Activated CD4-positive, alpha-beta T cell treated with anti-CD3 and anti-CD28 coated beads, Interleukin-2, amount 50 U/mL, for 48 hours (primary cell): ENCODE measurements around the gene CDCP2.

Experiments used
- DNase-seq, 2 experiments: peaks; one replicate each; pipeline ENCODE4 v3.0.0-alpha.2; 2020

The CDCP2 gene

DNA sequence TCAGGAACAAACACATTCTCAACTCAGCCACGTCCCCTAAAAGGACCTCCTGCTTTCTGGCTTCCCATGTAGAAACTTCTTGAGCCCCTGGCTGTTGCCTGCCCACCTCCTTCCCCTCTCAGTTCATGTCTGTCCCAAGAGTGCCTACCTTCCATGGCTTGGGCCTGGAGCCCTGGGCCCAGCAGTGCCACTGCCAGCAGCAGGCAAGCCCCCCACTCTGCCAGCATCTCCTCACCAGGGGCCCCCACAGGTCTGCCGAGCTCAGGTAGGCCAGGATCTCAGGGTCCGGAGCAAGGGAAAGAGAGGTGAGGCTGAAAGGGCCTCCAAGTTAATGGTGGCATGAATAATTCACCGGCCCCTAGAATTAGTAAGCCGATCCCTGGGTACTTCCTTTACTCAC lies at the start of gene CDCP2:
Gene CDCP2 (minus strand): TSS at position 305 of the 400 bp plus-strand sequence. CDS start 78 bp downstream, at position 227.
- no peak for DNase-seq

DNA sequence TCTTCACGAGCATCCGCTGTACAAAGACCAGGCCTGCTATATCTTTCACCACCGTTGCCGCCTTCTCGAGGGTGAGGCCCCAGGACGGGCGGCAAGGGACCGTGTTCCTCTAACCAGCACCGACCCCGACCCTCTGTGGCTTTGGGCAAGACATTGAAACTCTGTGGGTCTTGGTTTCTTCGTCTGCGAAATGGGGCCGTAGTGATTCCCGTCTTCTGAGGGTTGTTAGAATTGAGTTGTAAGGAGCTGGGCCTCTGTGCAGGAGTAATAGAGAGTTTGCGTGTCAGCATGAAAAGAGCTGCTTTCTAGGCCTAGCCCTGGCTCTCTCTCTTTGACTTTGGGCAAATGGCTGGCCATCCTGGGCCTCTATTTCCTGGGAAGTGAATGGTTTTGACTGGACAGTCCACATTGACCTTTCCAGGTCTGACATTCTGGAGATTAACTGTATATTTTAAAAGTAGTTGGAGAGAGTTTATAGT lies 47.8 kb upstream of the CDCP2 start:
- DNase-seq: no peak

DNA sequence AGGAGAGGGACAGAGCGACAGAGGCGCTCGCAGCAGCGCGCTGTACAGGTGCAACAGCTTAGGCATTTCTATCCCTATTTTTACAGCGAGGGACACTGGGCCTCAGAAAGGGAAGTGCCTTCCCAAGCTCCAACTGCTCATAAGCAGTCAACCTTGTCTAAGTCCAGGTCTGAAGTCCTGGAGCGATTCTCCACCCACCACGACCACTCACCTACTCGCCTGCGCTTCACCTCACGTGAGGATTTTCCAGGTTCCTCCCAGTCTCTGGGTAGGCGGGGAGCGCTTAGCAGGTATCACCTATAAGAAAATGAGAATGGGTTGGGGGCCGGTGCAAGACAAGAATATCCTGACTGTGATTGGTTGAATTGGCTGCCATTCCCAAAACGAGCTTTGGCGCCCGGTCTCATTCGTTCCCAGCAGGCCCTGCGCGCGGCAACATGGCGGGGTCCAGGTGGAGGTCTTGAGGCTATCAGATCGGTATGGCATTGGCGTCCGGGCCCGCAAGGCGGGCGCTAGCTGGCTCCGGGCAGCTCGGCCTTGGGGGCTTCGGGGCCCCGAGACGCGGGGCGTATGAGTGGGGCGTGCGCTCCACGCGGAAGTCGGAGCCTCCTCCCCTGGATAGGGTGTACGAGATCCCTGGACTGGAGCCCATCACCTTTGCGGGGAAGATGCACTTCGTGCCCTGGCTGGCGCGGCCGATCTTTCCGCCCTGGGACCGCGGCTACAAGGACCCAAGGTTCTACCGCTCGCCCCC lies 47.1 kb upstream of the CDCP2 start, which contains the start of the genes CYB5RL and MRPL37:
Gene CYB5RL (minus strand): TSS at position 266 of the 754 bp plus-strand sequence. CDS start 4,414 bp downstream, outside the sequence.
Gene MRPL37 (plus strand): TSS at position 403 of the 754 bp plus-strand sequence. CDS start 77 bp downstream, at position 480.
- peak; percentile 88 to 91 for DNase-seq

GRCh38 chr1:54199151-54199764 lies 46.5 kb upstream of the CDCP2 start:
- DNase-seq: no peak

GRCh38 chr1:54193453-54193852 lies 40.7 kb upstream of the CDCP2 start:
- no peak for DNase-seq

DNA sequence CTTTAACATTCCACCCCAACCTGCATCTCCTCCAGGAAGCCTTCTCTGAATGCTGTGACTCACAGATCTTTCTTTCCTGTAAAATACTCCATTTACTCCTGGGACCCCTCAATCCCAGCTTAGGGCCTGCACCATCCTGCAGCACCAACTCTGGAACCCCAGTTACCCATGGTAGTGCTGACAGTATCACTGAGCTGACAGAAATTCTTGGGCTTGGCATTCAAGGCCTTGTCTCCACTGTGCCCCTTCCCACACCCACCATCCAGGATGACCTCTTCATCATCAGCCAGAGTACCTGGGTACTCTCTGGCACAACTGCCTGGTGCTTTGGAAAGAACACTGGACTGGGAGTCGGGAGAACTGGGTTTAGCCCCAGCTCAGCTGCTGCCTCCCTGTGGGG lies 38.7 kb upstream of the CDCP2 start:
- DNase-seq: no peak

- DNase-seq: no peak
Measured at GRCh38 chr1:54190526-54190925, 37.7 kb upstream of the CDCP2 start.

GRCh38 chr1:54188291-54188690 lies 35.5 kb upstream of the CDCP2 start:
- DNase-seq: no peak

DNA sequence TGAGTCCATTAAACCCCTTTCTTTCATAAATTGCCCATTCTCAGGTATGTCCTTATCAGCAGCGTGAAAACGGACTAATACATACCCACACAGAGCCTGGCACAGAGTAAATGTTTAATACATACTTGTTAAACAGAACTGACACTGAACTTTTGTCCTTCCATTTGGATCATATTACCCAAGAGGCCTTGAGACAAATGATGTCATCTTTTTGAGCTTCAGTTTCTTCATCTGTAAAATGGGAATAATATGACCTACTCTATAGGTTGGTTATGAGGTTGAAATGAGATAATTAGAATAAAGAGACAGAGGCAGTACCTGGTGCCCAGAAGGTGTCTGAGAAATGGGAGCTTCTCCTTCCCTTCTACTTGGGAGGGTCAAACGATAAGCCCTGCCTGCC lies 33.3 kb upstream of the CDCP2 start:
- DNase-seq: no peak

DNA sequence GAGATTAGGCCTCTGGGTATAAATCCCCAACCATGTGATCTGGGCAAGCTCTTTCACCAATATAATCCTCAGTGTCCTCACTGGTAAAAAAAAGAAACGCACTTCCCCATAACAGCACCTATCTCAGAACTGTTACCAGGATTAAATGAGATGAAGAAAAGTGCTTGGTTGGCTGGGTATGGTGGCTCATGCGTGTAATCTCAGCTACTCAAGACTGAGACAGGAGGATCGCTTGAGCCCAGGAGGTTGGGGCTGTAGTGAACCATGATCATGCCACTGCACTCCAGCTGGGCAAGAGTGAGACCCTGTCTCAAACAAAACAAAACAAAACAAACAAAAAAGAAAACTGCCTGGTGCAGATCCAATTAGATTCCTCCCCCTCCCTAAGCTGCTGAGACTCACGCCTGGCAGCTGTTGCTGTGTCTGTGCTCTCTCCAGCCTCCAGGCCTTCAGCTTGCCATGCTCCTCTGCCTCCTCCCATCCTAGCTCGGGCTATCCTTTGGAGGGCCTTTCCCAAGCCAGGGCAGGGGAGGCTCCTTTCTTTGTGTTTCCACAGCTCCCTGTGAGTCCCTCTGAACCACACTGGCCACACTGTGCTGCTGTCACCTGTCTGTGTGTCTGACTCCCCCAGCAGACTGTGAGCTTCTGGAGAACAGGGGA lies 28.0 kb upstream of the CDCP2 start:
- no peak for DNase-seq

GRCh38 chr1:54178296-54179070 lies 25.7 kb upstream of the CDCP2 start:
- no peak for DNase-seq

GRCh38 chr1:54177726-54178125 lies 24.9 kb upstream of the CDCP2 start:
- no peak for DNase-seq

- DNase-seq: no peak
Measured at GRCh38 chr1:54176621-54177327, 24.0 kb upstream of the CDCP2 start.

- no peak for DNase-seq
Measured at GRCh38 chr1:54174106-54174505, 21.3 kb upstream of the CDCP2 start.

GRCh38 chr1:54173681-54174080 lies 20.9 kb upstream of the CDCP2 start:
- DNase-seq: no peak

DNA sequence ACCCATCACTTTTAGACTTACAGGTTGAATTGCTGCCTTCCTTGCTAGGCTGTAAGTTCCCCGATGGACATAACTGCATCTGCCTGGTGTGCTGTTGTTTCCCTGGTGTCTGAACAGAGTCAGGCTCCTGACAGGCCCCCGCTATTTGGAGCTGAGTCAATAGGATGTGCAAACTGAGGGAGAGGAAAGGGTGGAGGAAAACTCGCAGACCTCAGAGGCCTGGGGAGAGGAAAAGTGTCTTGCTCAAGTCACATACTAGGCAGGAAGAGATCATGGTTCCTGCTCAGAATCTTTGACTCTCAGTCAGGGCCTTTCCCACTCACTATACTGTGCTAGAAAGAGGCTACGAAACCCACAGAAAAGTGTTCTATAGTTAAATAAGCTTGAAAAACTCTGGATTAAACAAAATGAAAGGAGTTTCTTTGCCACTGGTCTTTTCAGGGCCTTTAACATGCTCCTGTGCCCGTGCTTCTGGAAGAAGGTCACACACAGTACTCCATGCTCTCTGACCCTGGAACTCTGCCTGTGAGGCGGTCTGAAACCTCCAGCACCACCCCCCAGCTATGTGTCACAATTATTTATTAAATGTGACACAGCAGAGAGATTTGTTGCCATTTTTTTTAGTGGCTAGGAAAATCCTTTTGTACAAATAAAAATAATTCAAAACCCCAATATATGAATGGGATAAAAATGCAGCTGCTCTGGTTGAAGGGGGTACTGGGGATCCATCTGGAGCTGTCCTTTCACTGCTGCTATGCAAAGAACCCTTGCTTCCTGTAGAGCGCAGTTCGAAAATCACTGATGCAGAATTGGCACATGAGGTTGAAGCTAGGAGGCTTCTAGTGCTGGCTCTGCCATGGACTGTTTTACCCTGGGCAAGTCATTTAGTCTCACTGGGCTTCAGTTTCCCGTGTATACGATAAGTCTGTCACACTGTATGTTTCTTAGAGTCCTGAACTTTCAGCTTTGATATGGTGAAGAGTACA lies 20.1 kb upstream of the CDCP2 start:
- no peak for DNase-seq

DNA sequence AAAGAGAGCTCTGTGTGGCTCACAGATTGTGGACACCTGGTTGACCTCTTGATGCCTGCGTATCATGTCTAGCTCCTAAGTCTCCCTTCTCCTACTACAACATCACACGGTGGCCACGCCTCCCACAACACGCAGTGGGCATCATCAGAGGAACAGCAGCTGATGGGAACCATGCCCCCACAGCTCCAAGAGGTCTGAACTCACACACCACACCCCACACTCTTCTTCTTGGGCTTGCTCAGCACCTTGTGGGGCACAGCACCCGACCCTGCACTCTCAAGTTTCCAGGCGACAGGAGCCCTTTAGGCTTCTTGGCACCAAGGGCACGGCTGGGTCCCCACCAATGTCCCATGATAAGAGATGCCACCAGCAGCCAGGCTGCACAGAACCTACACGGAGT lies 18.8 kb upstream of the CDCP2 start:
- DNase-seq: no peak

GRCh38 chr1:54171016-54171415 lies 18.2 kb upstream of the CDCP2 start:
- DNase-seq: no peak

GRCh38 chr1:54169068-54169467 lies 16.3 kb upstream of the CDCP2 start:
- no peak for DNase-seq

- no peak for DNase-seq
Measured at GRCh38 chr1:54168206-54168965, 15.6 kb upstream of the CDCP2 start.
